ENCODE measurements around the gene RC3H1.

GRCh38 chr1:174018565-174018964 is 3.6 kb downstream of the RC3H1 start:
- no peak for TF ChIP-seq CTCF (IDR thresholded peaks at IDR 0.05; ENCODE audit: low read length)
- no peak for TF ChIP-seq EZH2 (optimal IDR thresholded peaks at IDR 0.05; ENCODE audit: low read depth, low read length)
- no peak for TF ChIP-seq EZH2phosphoT487 (IDR thresholded peaks at IDR 0.05; ENCODE audit: low read length)

Measured in MM.1S (cell line).